Osteoblast (primary cell): ENCODE measurements around the gene SGCD. TPM values are rescaled to one million over a fixed set of nuclear protein-coding genes. Genes with fewer than 3 reads are reported as not detected.

Experiments
- DNase-seq: peaks from one replicate; pipeline ENCODE4 v3.0.0; 2011; ENCODE audit warnings: low spot score, mixed read lengths; ENCODE audit not compliant: insufficient read length; ENCODE audit errors: missing footprints
- H2AFZ ChIP-seq: 2 replicates; pipeline ENCODE4 v1.6.0; 2011; ENCODE audit warnings: mild to moderate bottlenecking, low read length
- H3K27ac ChIP-seq: 2 replicates; pipeline ENCODE4 v1.5.1; 2011; ENCODE audit warnings: mild to moderate bottlenecking, low read depth, low read length, moderate library complexity
- H3K27me3 ChIP-seq: 2 replicates; pipeline ENCODE4 v1.6.0; 2012; ENCODE audit warnings: mild to moderate bottlenecking, control low read depth, inconsistent platforms, low read length, moderate library complexity; ENCODE audit not compliant: insufficient read depth
- H3K36me3 ChIP-seq: 2 replicates; pipeline ENCODE4 v1.5.1; 2011; ENCODE audit warnings: mild to moderate bottlenecking, low read length, control low read depth, moderate library complexity; ENCODE audit not compliant: insufficient read depth
- H3K4me1 ChIP-seq: 2 replicates; pipeline ENCODE4 v1.5.1; 2011; ENCODE audit warnings: mild to moderate bottlenecking, low read length, control low read depth, moderate library complexity; ENCODE audit not compliant: insufficient read depth
- H3K4me2 ChIP-seq: 2 replicates; pipeline ENCODE4 v1.6.0; 2011; ENCODE audit warnings: mild to moderate bottlenecking, low read length; ENCODE audit not compliant: insufficient read depth
- H3K4me3 ChIP-seq: fragments of 200-600 bp; sonication (generic); 3 replicates; pipeline ENCODE4 v1.5.1; 2012; ENCODE audit warnings: mild to moderate bottlenecking, low read length, inconsistent platforms; ENCODE audit not compliant: insufficient read depth
- H3K79me2 ChIP-seq: 2 replicates; pipeline ENCODE4 v1.6.0; 2012; ENCODE audit warnings: mild to moderate bottlenecking, low read length, control low read depth, inconsistent platforms; ENCODE audit not compliant: insufficient read depth
- H3K9me3 ChIP-seq: 2 replicates; pipeline ENCODE4 v1.5.1; 2011; ENCODE audit warnings: low read depth, low read length, control low read depth
- H4K20me1 ChIP-seq: 2 replicates; pipeline ENCODE4 v1.6.0; 2012; ENCODE audit warnings: mild to moderate bottlenecking, low read length, control low read depth; ENCODE audit not compliant: insufficient read depth
- total RNA-seq: library from RNA; depleted of rRNA; stranded (reverse); fragments of >200 nt; gene quantifications from 2 replicates; pipeline ENCODE4 v1.2.3, GENCODE V29; 2012
- TF ChIP-seq, protein P1 (sequence below): IDR thresholded peaks from 2 replicates; pipeline ENCODE4 v1.5.1; 2011; ENCODE audit warnings: mild to moderate bottlenecking, low read depth, low read length, moderate library complexity; ENCODE audit errors: extremely low read depth

Gene SGCD
- total RNA-seq, 1 donor, result 27.1 TPM

DNA sequence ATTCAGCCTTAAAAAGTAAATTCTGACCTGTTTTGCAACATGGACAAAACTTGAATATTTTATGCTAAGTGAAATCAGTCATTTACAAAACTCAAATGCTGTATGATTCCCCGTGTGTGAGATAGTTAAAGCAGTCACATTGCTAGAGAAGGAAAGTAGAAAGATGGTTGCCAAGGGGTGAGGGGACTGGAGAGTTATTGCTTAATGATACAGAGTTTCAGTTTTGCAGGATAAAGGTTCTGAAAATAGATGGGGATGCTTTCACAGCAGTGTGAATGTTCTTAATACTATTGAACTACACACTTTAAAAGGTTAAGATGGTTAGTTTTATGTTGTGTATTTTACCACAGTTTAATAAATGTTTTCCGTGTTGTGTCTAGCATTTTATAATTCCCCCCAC, 51.2 kb downstream of the SGCD start:
- no peak overlapping the region for H3K4me2 ChIP-seq
- TF ChIP-seq, protein P1, sequence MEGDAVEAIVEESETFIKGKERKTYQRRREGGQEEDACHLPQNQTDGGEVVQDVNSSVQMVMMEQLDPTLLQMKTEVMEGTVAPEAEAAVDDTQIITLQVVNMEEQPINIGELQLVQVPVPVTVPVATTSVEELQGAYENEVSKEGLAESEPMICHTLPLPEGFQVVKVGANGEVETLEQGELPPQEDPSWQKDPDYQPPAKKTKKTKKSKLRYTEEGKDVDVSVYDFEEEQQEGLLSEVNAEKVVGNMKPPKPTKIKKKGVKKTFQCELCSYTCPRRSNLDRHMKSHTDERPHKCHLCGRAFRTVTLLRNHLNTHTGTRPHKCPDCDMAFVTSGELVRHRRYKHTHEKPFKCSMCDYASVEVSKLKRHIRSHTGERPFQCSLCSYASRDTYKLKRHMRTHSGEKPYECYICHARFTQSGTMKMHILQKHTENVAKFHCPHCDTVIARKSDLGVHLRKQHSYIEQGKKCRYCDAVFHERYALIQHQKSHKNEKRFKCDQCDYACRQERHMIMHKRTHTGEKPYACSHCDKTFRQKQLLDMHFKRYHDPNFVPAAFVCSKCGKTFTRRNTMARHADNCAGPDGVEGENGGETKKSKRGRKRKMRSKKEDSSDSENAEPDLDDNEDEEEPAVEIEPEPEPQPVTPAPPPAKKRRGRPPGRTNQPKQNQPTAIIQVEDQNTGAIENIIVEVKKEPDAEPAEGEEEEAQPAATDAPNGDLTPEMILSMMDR, result no peak
- no peak for DNase-seq
- H3K27me3 ChIP-seq, result no peaks in the 10 kb centered on the region
- H3K4me3 ChIP-seq, result no peak overlapping the region
- H3K9me3 ChIP-seq, result no peaks in the 10 kb centered on the region
- H3K36me3 ChIP-seq, result no peaks in the 10 kb centered on the region
- H3K27ac ChIP-seq, result no peak overlapping the region
- peaks cover 3% of the 10 kb centered on the region for H3K4me1 ChIP-seq
- H2AFZ ChIP-seq, result no peak overlapping the region
- no peaks in the 10 kb centered on the region for H4K20me1 ChIP-seq
- no peaks in the 10 kb centered on the region for H3K79me2 ChIP-seq

- no peak for DNase-seq
- Histone ChIP-seq H2AFZ (no peak overlapping the region), H3K4me1 (peaks cover 9% of the 10 kb centered on the region), H4K20me1 (no peaks in the 10 kb centered on the region), H3K27me3 (no peaks in the 10 kb centered on the region), H3K4me3 (no peak overlapping the region), H3K4me2 (no peak overlapping the region), H3K9me3 (no peaks in the 10 kb centered on the region), H3K27ac (no peak overlapping the region), H3K36me3 (no peaks in the 10 kb centered on the region), H3K79me2 (no peaks in the 10 kb centered on the region)
- TF ChIP-seq, protein P1, result no peak
Measured at GRCh38 chr5:156379206-156379605, 52.2 kb downstream of the SGCD start.

GRCh38 chr5:156380848-156381247, 53.9 kb downstream of the SGCD start:
- Histone ChIP-seq H3K4me3 (no peak overlapping the region), H4K20me1 (no peaks in the 10 kb centered on the region), H3K27ac (peak overlapping the region; percentile 33), H3K27me3 (no peaks in the 10 kb centered on the region), H3K36me3 (no peaks in the 10 kb centered on the region), H3K4me2 (peak overlapping the region; percentile 13), H3K4me1 (peaks cover 9% of the 10 kb centered on the region), H3K79me2 (no peaks in the 10 kb centered on the region), H3K9me3 (no peaks in the 10 kb centered on the region), H2AFZ (no peak overlapping the region)
- TF ChIP-seq, protein P1, result no peak
- DNase-seq, result peak; percentile 68

- Histone ChIP-seq H2AFZ (no peak overlapping the region), H3K4me3 (no peak overlapping the region), H3K4me1 (peaks cover 9% of the 10 kb centered on the region), H3K79me2 (no peaks in the 10 kb centered on the region), H3K4me2 (peak overlapping the region; percentile 8), H4K20me1 (no peaks in the 10 kb centered on the region), H3K27me3 (no peaks in the 10 kb centered on the region), H3K36me3 (no peaks in the 10 kb centered on the region), H3K9me3 (no peaks in the 10 kb centered on the region), H3K27ac (no peak overlapping the region)
- DNase-seq, result peak; percentile 29
- TF ChIP-seq, protein P1, result no peak
Measured at GRCh38 chr5:156383510-156384265, 56.7 kb downstream of the SGCD start.
